ENCODE measurements around the gene VPS33A.
A peak's percentile ranks its signal among the peaks of the same experiment; 100 is the strongest.

The VPS33A gene

DNA sequence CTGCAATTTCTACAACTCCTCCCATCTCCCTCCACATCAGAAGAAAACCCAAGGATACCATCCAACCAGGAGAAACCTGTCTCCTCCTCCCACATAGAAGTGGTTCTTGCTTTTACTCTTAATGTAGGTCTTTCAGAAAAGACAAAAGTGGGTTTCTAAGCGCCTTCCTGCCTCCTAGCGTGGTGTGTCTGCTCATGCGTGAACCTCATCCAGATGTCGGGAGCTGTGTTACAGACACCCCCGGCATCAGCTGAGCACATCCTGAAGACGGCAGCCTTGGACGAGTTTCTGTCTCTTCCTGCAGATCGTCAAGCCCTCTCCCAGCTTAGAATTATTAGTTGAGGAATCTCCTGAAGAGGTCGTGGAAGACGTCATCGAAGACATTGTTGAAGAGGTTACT, 73.9 kb downstream of the VPS33A start:
- Histone ChIP-seq H3K36me3 (ENCODE audit: insufficient read depth, low read length) (no peaks in the 10 kb centered on the region), H3K9me3 (ENCODE audit: low read length) (no peaks in the 10 kb centered on the region), H3K4me3 (ENCODE audit: low read depth in 1 of 2, low read length in 2 of 2) (no peak overlapping the region), H3K27ac (ENCODE audit: low read depth, low read length) (no peak overlapping the region), H3K9ac (ENCODE audit: low read length) (no peak overlapping the region), H3K27me3 (ENCODE audit: control insufficient read depth in 1 of 2, insufficient read depth in 2 of 2, low read length in 2 of 2) (no peaks in the 10 kb centered on the region), H3K4me1 (ENCODE audit: insufficient read depth, low read length) (no peaks in the 10 kb centered on the region)

DNA sequence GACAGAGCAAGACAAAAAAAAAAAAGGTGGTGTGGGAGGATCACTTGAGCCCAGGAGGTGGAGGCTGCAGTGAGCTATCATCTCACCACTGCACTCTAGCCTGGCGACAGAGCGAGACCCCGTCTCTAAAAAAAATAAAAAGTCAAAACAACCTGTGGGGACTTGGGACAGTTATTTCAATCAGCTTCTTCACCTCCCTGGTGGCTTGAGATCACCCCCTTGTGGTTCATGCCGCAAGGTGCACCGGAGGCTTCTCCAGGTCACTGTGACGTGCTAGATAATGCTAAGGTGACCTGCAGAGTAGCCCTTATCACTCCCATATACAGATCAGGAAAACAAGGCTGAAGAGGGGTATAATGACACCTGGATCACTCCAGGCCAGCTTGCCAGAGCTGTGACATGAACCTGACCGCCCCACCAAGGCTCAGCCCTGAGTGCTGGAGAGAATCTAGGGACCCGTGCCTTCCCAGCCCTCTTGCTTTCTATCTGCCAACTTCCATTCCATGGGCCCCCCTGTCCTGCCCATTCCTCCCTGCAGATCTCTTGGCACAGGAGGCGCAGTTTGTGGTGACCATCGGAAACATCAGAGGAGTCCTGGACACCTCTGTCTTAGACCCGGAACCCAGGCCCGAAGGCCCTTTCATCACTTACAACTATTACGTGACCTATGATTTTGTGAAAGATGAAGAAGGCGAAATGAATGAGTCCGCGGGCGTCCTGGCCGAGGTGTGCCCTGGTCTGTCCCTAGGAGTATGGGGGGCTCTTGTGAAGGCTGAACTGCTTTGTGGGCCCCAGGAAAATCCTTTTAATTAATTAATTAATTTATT, 75.2 kb downstream of the VPS33A start:
- Histone ChIP-seq H3K27ac (ENCODE audit: low read depth, low read length) (no peak overlapping the region), H3K36me3 (ENCODE audit: insufficient read depth, low read length) (no peaks in the 10 kb centered on the region), H3K9ac (ENCODE audit: low read length) (no peak overlapping the region), H3K4me1 (ENCODE audit: insufficient read depth, low read length) (no peaks in the 10 kb centered on the region), H3K9me3 (ENCODE audit: low read length) (no peaks in the 10 kb centered on the region), H3K4me3 (ENCODE audit: low read depth in 1 of 2, low read length in 2 of 2) (no peak overlapping the region), H3K27me3 (ENCODE audit: control insufficient read depth in 1 of 2, insufficient read depth in 2 of 2, low read length in 2 of 2) (no peaks in the 10 kb centered on the region)

DNA sequence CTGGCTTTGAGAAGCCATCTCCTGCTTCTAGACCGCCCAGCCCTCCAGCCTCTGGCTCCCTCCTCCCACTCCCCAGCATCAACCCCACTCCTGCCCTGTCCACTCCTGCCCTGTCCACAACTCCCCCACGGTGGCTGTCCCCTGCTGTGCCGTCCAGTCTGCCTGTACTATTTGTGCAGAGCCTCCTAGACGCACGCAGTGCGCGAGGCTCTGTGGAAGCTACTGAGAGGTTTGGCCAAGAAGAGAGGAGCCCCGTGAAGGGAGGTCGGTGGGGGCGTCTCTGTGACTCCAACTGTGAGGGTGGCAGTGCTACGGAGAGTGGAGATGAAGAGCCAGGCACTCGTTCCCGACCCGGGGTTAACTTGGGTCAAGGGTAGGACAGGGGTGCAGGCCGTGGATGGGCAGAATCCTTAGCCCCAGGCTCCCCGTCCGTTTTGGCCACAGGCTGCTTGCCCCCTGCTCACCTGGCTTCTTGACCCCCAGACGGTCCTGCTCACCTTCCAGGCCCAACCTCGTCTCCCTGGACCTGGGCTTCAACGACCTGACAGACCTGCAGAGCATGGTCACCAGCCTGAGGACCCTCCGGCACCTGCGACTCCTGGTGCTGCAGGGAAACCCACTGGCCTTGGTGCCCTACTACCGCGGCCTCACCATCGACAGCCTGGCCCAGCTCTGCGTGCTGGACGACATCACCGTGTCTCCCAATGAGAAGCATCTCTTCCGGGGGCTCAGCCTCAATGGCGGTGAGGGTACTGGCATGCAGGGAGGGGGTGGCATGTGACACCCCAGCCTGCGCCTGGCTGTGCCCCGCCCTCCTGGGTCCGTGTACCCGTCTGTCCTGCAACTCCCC, 76.4 kb downstream of the VPS33A start:
- H3K4me3 ChIP-seq (ENCODE audit: low read depth in 1 of 2, low read length in 2 of 2), result no peak overlapping the region
- no peak overlapping the region for H3K27ac ChIP-seq (ENCODE audit: low read depth, low read length)
- H3K36me3 ChIP-seq (ENCODE audit: insufficient read depth, low read length), result no peaks in the 10 kb centered on the region
- no peaks in the 10 kb centered on the region for H3K4me1 ChIP-seq (ENCODE audit: insufficient read depth, low read length)
- H3K27me3 ChIP-seq (ENCODE audit: control insufficient read depth in 1 of 2, insufficient read depth in 2 of 2, low read length in 2 of 2), result no peaks in the 10 kb centered on the region
- H3K9ac ChIP-seq (ENCODE audit: low read length), result no peak overlapping the region
- no peaks in the 10 kb centered on the region for H3K9me3 ChIP-seq (ENCODE audit: low read length)

DNA sequence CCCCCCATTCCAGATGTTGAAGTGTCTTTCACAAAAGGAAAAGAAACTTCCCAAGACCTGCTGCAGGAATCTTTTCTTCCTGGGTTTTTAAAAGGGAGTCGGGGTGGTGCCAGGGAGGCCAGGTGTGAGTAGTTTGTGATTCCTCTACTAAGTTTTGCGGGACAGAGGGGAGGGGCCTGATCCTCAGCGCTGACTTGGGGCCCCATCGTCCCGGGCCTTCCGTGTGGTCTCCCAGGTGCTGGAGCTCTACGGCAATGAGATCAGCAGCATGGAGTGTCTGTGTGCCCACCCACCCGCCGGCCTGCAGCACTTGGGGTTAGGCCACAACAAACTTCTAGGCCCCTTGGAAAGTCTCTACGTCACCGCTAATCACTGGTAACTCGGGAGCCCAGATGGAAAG, 78.8 kb downstream of the VPS33A start:
- no peaks in the 10 kb centered on the region for H3K4me1 ChIP-seq (ENCODE audit: insufficient read depth, low read length)
- H3K27me3 ChIP-seq (ENCODE audit: control insufficient read depth in 1 of 2, insufficient read depth in 2 of 2, low read length in 2 of 2), result no peaks in the 10 kb centered on the region
- no peak overlapping the region for H3K27ac ChIP-seq (ENCODE audit: low read depth, low read length)
- H3K4me3 ChIP-seq (ENCODE audit: low read depth in 1 of 2, low read length in 2 of 2), result no peak overlapping the region
- H3K9me3 ChIP-seq (ENCODE audit: low read length), result no peaks in the 10 kb centered on the region
- H3K9ac ChIP-seq (ENCODE audit: low read length), result no peak overlapping the region
- H3K36me3 ChIP-seq (ENCODE audit: insufficient read depth, low read length), result no peaks in the 10 kb centered on the region

DNA sequence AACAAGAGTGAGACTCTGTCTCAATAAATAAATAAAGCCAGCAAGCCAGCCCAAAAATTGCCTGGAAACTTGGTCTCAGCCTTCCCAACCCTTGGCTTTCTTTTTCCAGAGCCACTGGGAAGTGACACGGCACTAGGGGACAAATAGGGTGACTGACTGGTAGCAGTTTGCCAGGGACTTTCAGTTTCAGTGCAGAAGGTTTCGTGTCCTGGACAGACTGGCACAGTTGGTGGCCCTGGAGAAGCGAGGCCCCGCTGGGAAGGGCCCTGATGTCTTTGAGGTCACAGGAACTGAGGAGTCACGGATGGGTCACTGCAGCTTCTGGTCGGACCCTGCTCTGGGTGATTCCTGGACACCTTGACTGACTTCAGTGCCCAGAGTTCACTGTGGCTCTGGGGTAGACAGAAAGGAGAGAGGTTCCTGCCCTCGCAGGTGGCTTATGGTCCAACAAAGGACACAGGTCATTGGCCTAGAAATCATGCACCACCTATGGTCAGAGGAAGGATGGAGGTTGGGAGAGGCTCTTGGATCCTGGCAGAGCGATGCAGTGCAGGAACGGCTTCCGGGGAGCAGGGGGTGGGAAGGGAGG, 80.7 kb downstream of the VPS33A start:
- Histone ChIP-seq H3K4me1 (ENCODE audit: insufficient read depth, low read length) (no peaks in the 10 kb centered on the region), H3K36me3 (ENCODE audit: insufficient read depth, low read length) (no peaks in the 10 kb centered on the region), H3K9ac (ENCODE audit: low read length) (no peak overlapping the region), H3K27ac (ENCODE audit: low read depth, low read length) (no peak overlapping the region), H3K9me3 (ENCODE audit: low read length) (no peaks in the 10 kb centered on the region), H3K4me3 (ENCODE audit: low read depth in 1 of 2, low read length in 2 of 2) (no peak overlapping the region), H3K27me3 (ENCODE audit: control insufficient read depth in 1 of 2, insufficient read depth in 2 of 2, low read length in 2 of 2) (no peaks in the 10 kb centered on the region)

DNA sequence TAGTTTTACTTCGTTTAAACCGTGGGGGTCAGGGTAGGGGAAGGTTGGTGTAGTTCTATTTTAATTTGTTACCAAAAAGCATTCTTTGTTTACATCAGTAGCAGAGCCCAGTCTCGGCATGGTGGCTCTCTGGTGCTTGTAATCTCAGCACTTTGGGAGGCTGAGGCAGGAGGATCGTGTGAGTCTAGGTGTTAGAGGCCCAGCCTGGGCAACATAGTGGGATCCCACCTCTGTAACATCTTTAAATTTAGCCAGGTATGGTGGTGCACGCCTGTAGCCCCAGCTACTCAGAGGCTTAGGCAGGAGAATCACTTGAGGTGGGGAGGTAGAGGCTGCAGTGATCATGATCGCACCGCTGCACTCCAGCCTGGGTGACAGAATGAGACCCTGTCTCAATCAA, 81.2 kb downstream of the VPS33A start:
- Histone ChIP-seq H3K9ac (ENCODE audit: low read length) (no peak overlapping the region), H3K27ac (ENCODE audit: low read depth, low read length) (no peak overlapping the region)

DNA sequence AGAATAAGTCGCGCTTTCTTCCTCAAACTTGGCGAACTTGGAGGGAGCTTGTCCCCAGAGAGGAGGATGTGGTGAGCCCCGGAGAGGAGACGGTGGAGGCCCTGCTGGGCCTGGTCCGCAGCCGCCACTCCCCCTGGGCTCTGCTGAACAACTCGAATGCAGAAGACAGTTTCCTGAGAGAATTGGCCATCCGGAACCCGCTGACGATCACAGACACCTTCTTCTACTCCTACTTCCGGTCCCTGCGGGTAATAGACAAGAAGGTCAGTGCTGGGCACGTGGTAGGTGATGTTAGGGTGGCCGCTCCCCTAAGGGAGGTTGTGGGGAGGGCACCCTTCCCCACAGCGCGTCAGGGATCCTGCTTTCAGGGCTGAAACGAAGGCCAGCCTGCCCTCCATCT, 81.8 kb downstream of the VPS33A start:
- no peak overlapping the region for H3K4me3 ChIP-seq (ENCODE audit: low read depth in 1 of 2, low read length in 2 of 2)

More for the DNA sequence above, 81.2 kb downstream of the VPS33A start:
- no peaks in the 10 kb centered on the region for H3K9me3 ChIP-seq (ENCODE audit: low read length)
- no peaks in the 10 kb centered on the region for H3K36me3 ChIP-seq (ENCODE audit: insufficient read depth, low read length)
- no peaks in the 10 kb centered on the region for H3K27me3 ChIP-seq (ENCODE audit: control insufficient read depth in 1 of 2, insufficient read depth in 2 of 2, low read length in 2 of 2)
- H3K4me3 ChIP-seq (ENCODE audit: low read depth in 1 of 2, low read length in 2 of 2), result no peak overlapping the region
- no peaks in the 10 kb centered on the region for H3K4me1 ChIP-seq (ENCODE audit: insufficient read depth, low read length)

DNA sequence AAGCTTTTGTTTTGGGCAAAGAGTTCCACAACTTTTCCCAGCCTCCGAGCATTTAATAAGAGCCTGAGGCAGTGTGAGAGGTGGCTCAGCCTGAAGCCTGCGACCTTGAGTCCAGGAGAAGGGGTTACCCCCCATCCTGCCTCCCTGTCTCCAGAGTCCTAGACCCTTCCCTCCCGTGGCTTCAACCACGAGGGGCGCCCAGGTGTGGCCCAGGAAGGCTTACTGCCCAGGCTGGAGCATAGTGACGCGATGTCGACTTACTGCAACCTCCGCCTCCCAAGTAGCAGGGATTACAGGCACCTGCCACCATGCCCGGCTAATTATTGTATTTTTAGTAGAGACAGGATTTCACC, 82.7 kb downstream of the VPS33A start:
- no peak overlapping the region for H3K27ac ChIP-seq (ENCODE audit: low read depth, low read length)
- no peak overlapping the region for H3K9ac ChIP-seq (ENCODE audit: low read length)
- no peaks in the 10 kb centered on the region for H3K9me3 ChIP-seq (ENCODE audit: low read length)
- H3K36me3 ChIP-seq (ENCODE audit: insufficient read depth, low read length), result no peaks in the 10 kb centered on the region
- no peaks in the 10 kb centered on the region for H3K27me3 ChIP-seq (ENCODE audit: control insufficient read depth in 1 of 2, insufficient read depth in 2 of 2, low read length in 2 of 2)
- H3K4me1 ChIP-seq (ENCODE audit: insufficient read depth, low read length), result no peaks in the 10 kb centered on the region
- H3K4me3 ChIP-seq (ENCODE audit: low read depth in 1 of 2, low read length in 2 of 2), result peak overlapping the region; percentile 43 to 54

More for the DNA sequence above, 81.8 kb downstream of the VPS33A start:
- Histone ChIP-seq H3K9ac (ENCODE audit: low read length) (no peak overlapping the region), H3K27me3 (ENCODE audit: control insufficient read depth in 1 of 2, insufficient read depth in 2 of 2, low read length in 2 of 2) (no peaks in the 10 kb centered on the region), H3K9me3 (ENCODE audit: low read length) (no peaks in the 10 kb centered on the region), H3K36me3 (ENCODE audit: insufficient read depth, low read length) (no peaks in the 10 kb centered on the region), H3K4me1 (ENCODE audit: insufficient read depth, low read length) (no peaks in the 10 kb centered on the region), H3K27ac (ENCODE audit: low read depth, low read length) (no peak overlapping the region)

DNA sequence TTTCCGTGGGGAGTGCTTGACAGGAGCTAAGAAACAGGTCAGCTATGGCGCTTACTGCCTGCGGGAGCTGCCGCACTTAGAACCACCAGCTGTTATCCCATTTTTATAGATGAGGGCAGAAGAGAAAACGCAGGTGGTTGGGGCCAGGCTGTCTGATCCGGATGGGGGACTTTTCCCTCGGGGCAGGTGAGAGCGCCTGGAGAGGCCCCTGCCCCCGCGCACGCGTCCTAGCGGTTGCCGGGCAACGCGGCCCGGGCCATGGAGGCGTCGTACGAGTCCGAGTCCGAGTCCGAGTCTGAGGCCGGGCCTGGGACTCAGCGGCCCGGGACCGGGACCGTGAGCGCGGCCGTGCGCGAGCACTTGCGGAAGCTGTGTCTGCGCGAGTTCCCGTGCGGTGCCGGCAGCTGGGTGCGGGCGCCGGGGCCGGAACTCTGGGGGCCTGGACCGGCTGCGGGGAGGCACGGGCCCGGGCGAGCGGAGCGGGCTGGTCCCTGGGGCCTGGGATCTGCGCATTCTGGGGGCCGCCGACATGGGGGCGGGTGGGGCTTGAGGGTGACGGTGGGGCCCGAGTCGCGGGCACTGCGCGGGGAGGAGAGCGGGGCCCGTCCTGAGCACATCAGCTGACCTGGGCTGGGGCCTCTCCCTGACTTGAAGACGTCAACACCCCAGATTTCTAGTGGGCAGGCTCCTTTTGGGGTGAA, 83.3 kb downstream of the VPS33A start, which contains the start of gene LRRC43:
TSS of gene LRRC43 (plus strand) at position 237 of the 701 bp plus-strand sequence. CDS start at position 259, 22 bp downstream.
- H3K36me3 ChIP-seq (ENCODE audit: insufficient read depth, low read length), result no peaks in the 10 kb centered on the region
- no peaks in the 10 kb centered on the region for H3K27me3 ChIP-seq (ENCODE audit: control insufficient read depth in 1 of 2, insufficient read depth in 2 of 2, low read length in 2 of 2)
- H3K4me1 ChIP-seq (ENCODE audit: insufficient read depth, low read length), result no peaks in the 10 kb centered on the region
- H3K9me3 ChIP-seq (ENCODE audit: low read length), result no peaks in the 10 kb centered on the region
- no peak within 1 kb of the TSS for H3K27ac ChIP-seq (ENCODE audit: low read depth, low read length)
- H3K4me3 ChIP-seq (ENCODE audit: low read depth in 1 of 2, low read length in 2 of 2), result peak within 1 kb of the TSS; percentile 43 to 54
- no peak within 1 kb of the TSS for H3K9ac ChIP-seq (ENCODE audit: low read length)

Data from muscle layer of colon (tissue), 2 donors.